ENCODE data around the gene ATP11A.

ATP11A gene

GRCh38 chr13:112806739-112807652 is 117.2 kb downstream of the ATP11A start:
- Histone ChIP-seq H3K27ac (no peak overlapping the region), H3K4me3 (no peak overlapping the region), H3K9ac (ENCODE audit: insufficient read length) (no peak overlapping the region), H3K36me3 (ENCODE audit: insufficient read depth, low read length) (no peaks in the 10 kb centered on the region; the same call in 1 of the 2 replicates), H3K9me3 (ENCODE audit: low read depth, low read length) (no peaks in the 10 kb centered on the region)
- no peak for DNase-seq (ENCODE audit: low read depth, low spot score)
- no peak for TF ChIP-seq FOXP2 (optimal IDR thresholded peaks at IDR 0.05; ENCODE audit: control extremely low read depth, extremely low read length, insufficient read depth)

- Histone ChIP-seq H3K9ac (ENCODE audit: insufficient read length) (no peak overlapping the region), H3K36me3 (ENCODE audit: insufficient read depth, low read length) (no peaks in the 10 kb centered on the region; the same call in 1 of the 2 replicates), H3K27ac (no peak overlapping the region), H3K4me3 (no peak overlapping the region), H3K9me3 (ENCODE audit: low read depth, low read length) (no peaks in the 10 kb centered on the region)
- no peak for TF ChIP-seq POLR2AphosphoS5 (IDR thresholded peaks at IDR 0.05; ENCODE audit: borderline replicate concordance, low read depth, low read length)
- TF ChIP-seq FOXP2 (optimal IDR thresholded peaks at IDR 0.05; ENCODE audit: control extremely low read depth, extremely low read length, insufficient read depth) = no peak
- no peak for TF ChIP-seq EZH2 (IDR thresholded peaks at IDR 0.05)
- no peak for DNase-seq (ENCODE audit: low read depth, low spot score)
Observed at GRCh38 chr13:112807653-112808376, 118.0 kb downstream of the ATP11A start.

GRCh38 chr13:112808377-112809140 is 118.7 kb downstream of the ATP11A start:
- Histone ChIP-seq H3K4me3 (no peak overlapping the region), H3K36me3 (ENCODE audit: insufficient read depth, low read length) (peaks cover 5% of the 10 kb centered on the region), H3K27ac (no peak overlapping the region), H3K9ac (ENCODE audit: insufficient read length) (no peak overlapping the region), H3K9me3 (ENCODE audit: low read depth, low read length) (no peaks in the 10 kb centered on the region)
- TF ChIP-seq EZH2 (IDR thresholded peaks at IDR 0.05) (no peak), FOXP2 (optimal IDR thresholded peaks at IDR 0.05; ENCODE audit: control extremely low read depth, extremely low read length, insufficient read depth) (no peak), POLR2AphosphoS5 (IDR thresholded peaks at IDR 0.05; ENCODE audit: borderline replicate concordance, low read depth, low read length) (no peak)
- no peak for DNase-seq (ENCODE audit: low read depth, low spot score)

- no peak overlapping the region for H3K27ac ChIP-seq
- TF ChIP-seq FOXP2 (optimal IDR thresholded peaks at IDR 0.05; ENCODE audit: control extremely low read depth, extremely low read length, insufficient read depth) = no peak
- no peak for TF ChIP-seq POLR2AphosphoS5 (IDR thresholded peaks at IDR 0.05; ENCODE audit: borderline replicate concordance, low read depth, low read length)
- TF ChIP-seq EZH2 (IDR thresholded peaks at IDR 0.05) = no peak
- no peak for DNase-seq (ENCODE audit: low read depth, low spot score)
- H3K9ac ChIP-seq (ENCODE audit: insufficient read length) = no peak overlapping the region
- no peaks in the 10 kb centered on the region for H3K9me3 ChIP-seq (ENCODE audit: low read depth, low read length)
- H3K4me3 ChIP-seq = no peak overlapping the region
- peaks cover 8% of the 10 kb centered on the region for H3K36me3 ChIP-seq (ENCODE audit: insufficient read depth, low read length)
Observed at GRCh38 chr13:112809332-112810315, 119.8 kb downstream of the ATP11A start.

- no peaks in the 10 kb centered on the region for H3K9me3 ChIP-seq (ENCODE audit: low read depth, low read length)
- no peak for DNase-seq (ENCODE audit: low read depth, low spot score)
- no peak overlapping the region for H3K27ac ChIP-seq
- H3K36me3 ChIP-seq (ENCODE audit: insufficient read depth, low read length) = peaks cover 9% of the 10 kb centered on the region
- H3K9ac ChIP-seq (ENCODE audit: insufficient read length) = no peak overlapping the region
- TF ChIP-seq POLR2AphosphoS5 (IDR thresholded peaks at IDR 0.05; ENCODE audit: borderline replicate concordance, low read depth, low read length) = no peak
- no peak for TF ChIP-seq FOXP2 (optimal IDR thresholded peaks at IDR 0.05; ENCODE audit: control extremely low read depth, extremely low read length, insufficient read depth)
- TF ChIP-seq EZH2 (IDR thresholded peaks at IDR 0.05) = no peak
- no peak overlapping the region for H3K4me3 ChIP-seq
Observed at GRCh38 chr13:112810608-112811007, 120.8 kb downstream of the ATP11A start.

- no peak overlapping the region for H3K4me3 ChIP-seq
- H3K27ac ChIP-seq = no peak overlapping the region
- H3K36me3 ChIP-seq (ENCODE audit: insufficient read depth, low read length) = peaks cover 27% of the 10 kb centered on the region
- no peak overlapping the region for H3K9ac ChIP-seq (ENCODE audit: insufficient read length)
- TF ChIP-seq EZH2 (IDR thresholded peaks at IDR 0.05) = no peak
- TF ChIP-seq POLR2AphosphoS5 (IDR thresholded peaks at IDR 0.05; ENCODE audit: borderline replicate concordance, low read depth, low read length) = no peak
- TF ChIP-seq FOXP2 (optimal IDR thresholded peaks at IDR 0.05; ENCODE audit: control extremely low read depth, extremely low read length, insufficient read depth) = no peak
- no peak for DNase-seq (ENCODE audit: low read depth, low spot score)
- H3K9me3 ChIP-seq (ENCODE audit: low read depth, low read length) = no peaks in the 10 kb centered on the region
Observed at GRCh38 chr13:112812306-112813055, 122.6 kb downstream of the ATP11A start.

GRCh38 chr13:112813552-112813951 is 123.7 kb downstream of the ATP11A start:
- Histone ChIP-seq H3K4me3 (no peak overlapping the region), H3K9ac (ENCODE audit: insufficient read length) (no peak overlapping the region), H3K36me3 (ENCODE audit: insufficient read depth, low read length) (peaks cover 29% of the 10 kb centered on the region), H3K9me3 (ENCODE audit: low read depth, low read length) (no peaks in the 10 kb centered on the region), H3K27ac (no peak overlapping the region)
- no peak for DNase-seq (ENCODE audit: low read depth, low spot score)
- no peak for TF ChIP-seq EZH2 (IDR thresholded peaks at IDR 0.05)
- TF ChIP-seq FOXP2 (optimal IDR thresholded peaks at IDR 0.05; ENCODE audit: control extremely low read depth, extremely low read length, insufficient read depth) = no peak
- TF ChIP-seq POLR2AphosphoS5 (IDR thresholded peaks at IDR 0.05; ENCODE audit: borderline replicate concordance, low read depth, low read length) = no peak
